Measurements from ENCODE around the gene CACNA1S.

Gene CACNA1S

DNA sequence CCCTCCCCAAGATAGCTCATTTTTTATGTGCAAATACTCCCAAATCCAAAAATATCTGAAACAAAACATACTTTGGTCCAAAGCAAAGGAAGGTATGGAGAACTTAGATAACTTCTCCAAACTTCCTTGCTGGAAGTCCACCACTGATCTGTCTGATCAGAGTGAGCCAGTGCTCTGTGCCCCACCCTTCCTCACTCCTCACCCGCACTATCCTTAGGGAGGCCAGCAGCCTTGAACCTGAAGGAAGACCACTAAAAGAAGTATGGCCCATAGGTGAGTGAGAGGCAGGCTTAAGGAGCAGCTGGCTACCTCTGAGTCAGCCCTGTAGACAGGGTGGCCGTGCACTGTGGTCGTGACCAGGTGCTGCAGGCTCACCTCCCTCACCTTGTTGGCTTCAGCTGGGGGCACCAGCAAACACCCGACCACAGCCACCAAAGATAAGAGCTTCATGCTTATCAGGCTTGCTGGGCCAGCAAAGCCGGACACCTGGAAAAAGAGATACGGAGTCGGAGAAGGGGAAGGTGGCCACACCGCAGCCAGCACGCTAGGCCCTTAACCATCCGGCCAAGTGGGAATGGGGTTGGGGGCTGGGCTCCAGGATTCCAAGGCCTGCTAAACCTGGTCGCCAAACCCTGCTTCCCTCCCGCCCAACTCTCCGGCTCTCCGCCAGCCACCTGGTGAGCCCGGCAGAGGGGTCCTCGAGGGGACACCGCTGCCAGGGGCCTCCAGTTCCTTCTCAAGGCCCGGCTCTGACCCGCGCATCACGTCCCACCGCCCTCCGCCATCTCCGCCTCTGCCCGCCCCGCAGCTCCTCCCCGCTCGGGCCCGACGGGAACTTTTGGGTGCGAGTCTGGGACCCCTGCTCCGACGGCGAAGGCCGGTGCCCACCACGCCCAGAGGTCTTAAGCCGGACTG is 41.5 kb upstream of the CACNA1S start:
- Histone ChIP-seq H3K79me2 (ENCODE audit: control insufficient read depth, low read length) (peaks cover 4% of the 10 kb centered on the region), H3K4me2 (ENCODE audit: low read length) (peak overlapping the region; percentile 87), H4K20me1 (ENCODE audit: control insufficient read depth, insufficient read depth, low read depth, low read length) (0 out of 2 replicates have a peak, but pooled peaks cover 3% of the 10 kb centered on the region), H3K4me1 (ENCODE audit: control insufficient read depth, low read length) (peaks cover 14% of the 10 kb centered on the region), H3K27me3 (ENCODE audit: control insufficient read depth, low read length) (peaks cover 10% of the 10 kb centered on the region), H3K9me3 (ENCODE audit: control insufficient read depth, insufficient read depth, low read length) (no peaks in the 10 kb centered on the region), H3F3A (ENCODE audit: control insufficient read depth, insufficient read depth) (no peaks in the 10 kb centered on the region), H3K36me3 (ENCODE audit: control insufficient read depth, low read length) (peaks cover 15% of the 10 kb centered on the region), H3K9me2 (replicated peaks; ENCODE audit: control insufficient read depth, low read length) (no peaks in the 10 kb centered on the region), H3K4me3 (ENCODE audit: low read length) (peak overlapping the region; percentile 89), H3K27ac (ENCODE audit: low read depth, low read length) (no peak overlapping the region)
- no peak for TF ChIP-seq EZH2phosphoT487 (IDR thresholded peaks at IDR 0.05; ENCODE audit: borderline replicate concordance, low read length)
- TF ChIP-seq, protein P1, sequence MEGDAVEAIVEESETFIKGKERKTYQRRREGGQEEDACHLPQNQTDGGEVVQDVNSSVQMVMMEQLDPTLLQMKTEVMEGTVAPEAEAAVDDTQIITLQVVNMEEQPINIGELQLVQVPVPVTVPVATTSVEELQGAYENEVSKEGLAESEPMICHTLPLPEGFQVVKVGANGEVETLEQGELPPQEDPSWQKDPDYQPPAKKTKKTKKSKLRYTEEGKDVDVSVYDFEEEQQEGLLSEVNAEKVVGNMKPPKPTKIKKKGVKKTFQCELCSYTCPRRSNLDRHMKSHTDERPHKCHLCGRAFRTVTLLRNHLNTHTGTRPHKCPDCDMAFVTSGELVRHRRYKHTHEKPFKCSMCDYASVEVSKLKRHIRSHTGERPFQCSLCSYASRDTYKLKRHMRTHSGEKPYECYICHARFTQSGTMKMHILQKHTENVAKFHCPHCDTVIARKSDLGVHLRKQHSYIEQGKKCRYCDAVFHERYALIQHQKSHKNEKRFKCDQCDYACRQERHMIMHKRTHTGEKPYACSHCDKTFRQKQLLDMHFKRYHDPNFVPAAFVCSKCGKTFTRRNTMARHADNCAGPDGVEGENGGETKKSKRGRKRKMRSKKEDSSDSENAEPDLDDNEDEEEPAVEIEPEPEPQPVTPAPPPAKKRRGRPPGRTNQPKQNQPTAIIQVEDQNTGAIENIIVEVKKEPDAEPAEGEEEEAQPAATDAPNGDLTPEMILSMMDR (IDR thresholded peaks at IDR 0.05; ENCODE audit: low read depth, low read length, poor library complexity, severe bottlenecking): no peak

GRCh38 chr1:201149400-201149799 is 37.2 kb upstream of the CACNA1S start:
- peaks cover 4% of the 10 kb centered on the region for H3K79me2 ChIP-seq (ENCODE audit: control insufficient read depth, low read length)
- H3K9me3 ChIP-seq (ENCODE audit: control insufficient read depth, insufficient read depth, low read length): no peaks in the 10 kb centered on the region
- no peak overlapping the region for H3K4me2 ChIP-seq (ENCODE audit: low read length)
- peaks cover 9% of the 10 kb centered on the region for H3K4me1 ChIP-seq (ENCODE audit: control insufficient read depth, low read length)
- no peak overlapping the region for H3K27ac ChIP-seq (ENCODE audit: low read depth, low read length)
- no peak overlapping the region for H3K4me3 ChIP-seq (ENCODE audit: low read length)
- no peaks in the 10 kb centered on the region for H3F3A ChIP-seq (ENCODE audit: control insufficient read depth, insufficient read depth)
- H4K20me1 ChIP-seq (ENCODE audit: control insufficient read depth, insufficient read depth, low read depth, low read length): 0 out of 2 replicates have a peak, but pooled peaks cover 3% of the 10 kb centered on the region
- peaks cover 18% of the 10 kb centered on the region for H3K36me3 ChIP-seq (ENCODE audit: control insufficient read depth, low read length)
- H3K27me3 ChIP-seq (ENCODE audit: control insufficient read depth, low read length): no peaks in the 10 kb centered on the region
- H3K9me2 ChIP-seq (replicated peaks; ENCODE audit: control insufficient read depth, low read length): no peaks in the 10 kb centered on the region
- no peak for TF ChIP-seq EZH2phosphoT487 (IDR thresholded peaks at IDR 0.05; ENCODE audit: borderline replicate concordance, low read length)
- TF ChIP-seq, protein P1 (IDR thresholded peaks at IDR 0.05; ENCODE audit: low read depth, low read length, poor library complexity, severe bottlenecking): peak; percentile 69

DNA sequence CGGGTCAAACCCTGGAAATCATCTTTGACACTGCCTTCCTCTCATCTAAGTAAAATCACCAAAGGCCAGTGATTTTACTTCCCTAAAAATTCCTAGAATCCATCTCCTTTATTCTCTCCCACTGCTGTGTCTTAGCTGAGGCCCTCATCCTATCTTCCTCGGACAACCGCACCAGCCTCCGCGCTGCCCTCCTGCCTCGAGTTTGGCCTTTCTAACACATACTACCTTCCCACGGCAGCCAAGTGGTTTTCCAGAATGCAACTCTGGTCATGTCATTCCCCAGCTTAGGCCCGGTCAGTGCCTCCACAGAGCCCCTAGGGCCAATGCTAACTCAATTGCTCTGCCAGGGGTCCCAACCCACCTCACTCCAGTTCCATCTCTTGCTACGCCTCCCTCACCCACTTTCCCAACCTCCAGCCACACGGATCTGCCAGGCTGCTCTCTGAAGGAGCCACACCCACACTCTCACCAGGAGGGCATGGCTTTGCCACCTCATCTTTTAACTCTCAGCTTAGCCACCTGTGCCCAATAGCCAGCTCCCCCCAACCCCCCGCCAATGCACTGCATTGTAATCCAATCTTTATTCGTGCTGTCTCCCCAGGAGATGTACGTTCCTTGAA is 35.3 kb upstream of the CACNA1S start:
- Histone ChIP-seq H3K4me1 (ENCODE audit: control insufficient read depth, low read length) (no peaks in the 10 kb centered on the region), H3K4me2 (ENCODE audit: low read length) (no peak overlapping the region), H3K9me2 (replicated peaks; ENCODE audit: control insufficient read depth, low read length) (no peaks in the 10 kb centered on the region), H4K20me1 (ENCODE audit: control insufficient read depth, insufficient read depth, low read depth, low read length) (peaks cover 3% of the 10 kb centered on the region; the same call in 1 of the 2 replicates), H3K27me3 (ENCODE audit: control insufficient read depth, low read length) (no peaks in the 10 kb centered on the region), H3K27ac (ENCODE audit: low read depth, low read length) (no peak overlapping the region), H3K79me2 (ENCODE audit: control insufficient read depth, low read length) (no peaks in the 10 kb centered on the region), H3K9me3 (ENCODE audit: control insufficient read depth, insufficient read depth, low read length) (no peaks in the 10 kb centered on the region), H3F3A (ENCODE audit: control insufficient read depth, insufficient read depth) (no peaks in the 10 kb centered on the region), H3K36me3 (ENCODE audit: control insufficient read depth, low read length) (peaks cover 26% of the 10 kb centered on the region), H3K4me3 (ENCODE audit: low read length) (no peak overlapping the region)
- no peak for TF ChIP-seq EZH2phosphoT487 (IDR thresholded peaks at IDR 0.05; ENCODE audit: borderline replicate concordance, low read length)
- TF ChIP-seq, protein P1 (IDR thresholded peaks at IDR 0.05; ENCODE audit: low read depth, low read length, poor library complexity, severe bottlenecking): no peak
